Right lobe of liver (tissue), 4 donors: Measurements from ENCODE around the gene FREY1.

Source experiments
- POLR2A ChIP-seq: fragments of 450-650 bp; IDR thresholded peaks from one replicate; pipeline ENCODE4 v1.6.1; 2017; ENCODE audit warnings: antibody characterized with exemption, mild to moderate bottlenecking
- TF ChIP-seq, protein P1 (sequence below), 4 donors: fragments of 200-600 bp in 3 of 4; fragments of 450-650 bp in 1 of 4; IDR thresholded peaks; one replicate each; pipeline versions ENCODE4 v1.5.1 to v1.8.0; 2016 to 2022; ENCODE audit warnings: antibody characterized with exemption in 4 of 4, mild to moderate bottlenecking in 2 of 4
- donor health status: DM: no; HTN: no; CAD: no.
- donor health status: DM: no; HTN: no; CAD: no.
- donor health status: DM: no; HTN: yes; CAD: no.

DNA sequence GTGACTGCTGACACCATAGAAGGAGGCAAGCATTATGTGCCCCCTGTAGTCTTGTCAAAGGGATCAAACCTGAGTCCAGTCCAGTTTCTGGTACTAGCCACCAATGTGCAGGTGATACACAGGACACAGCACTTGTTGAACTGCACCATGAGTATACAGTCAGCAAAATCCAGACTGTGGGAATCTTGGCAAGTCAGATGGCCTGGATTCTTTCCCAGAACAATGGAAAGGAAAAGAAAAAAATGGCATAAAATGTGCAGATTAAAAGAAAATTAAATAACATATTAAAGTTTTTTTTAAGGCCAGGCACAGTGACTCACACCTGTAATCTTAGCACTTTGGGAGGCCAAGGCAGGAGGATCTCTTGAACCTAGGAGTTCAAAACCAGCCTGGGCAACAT, 43.0 kb downstream of the FREY1 start:
- TF ChIP-seq, protein P1, sequence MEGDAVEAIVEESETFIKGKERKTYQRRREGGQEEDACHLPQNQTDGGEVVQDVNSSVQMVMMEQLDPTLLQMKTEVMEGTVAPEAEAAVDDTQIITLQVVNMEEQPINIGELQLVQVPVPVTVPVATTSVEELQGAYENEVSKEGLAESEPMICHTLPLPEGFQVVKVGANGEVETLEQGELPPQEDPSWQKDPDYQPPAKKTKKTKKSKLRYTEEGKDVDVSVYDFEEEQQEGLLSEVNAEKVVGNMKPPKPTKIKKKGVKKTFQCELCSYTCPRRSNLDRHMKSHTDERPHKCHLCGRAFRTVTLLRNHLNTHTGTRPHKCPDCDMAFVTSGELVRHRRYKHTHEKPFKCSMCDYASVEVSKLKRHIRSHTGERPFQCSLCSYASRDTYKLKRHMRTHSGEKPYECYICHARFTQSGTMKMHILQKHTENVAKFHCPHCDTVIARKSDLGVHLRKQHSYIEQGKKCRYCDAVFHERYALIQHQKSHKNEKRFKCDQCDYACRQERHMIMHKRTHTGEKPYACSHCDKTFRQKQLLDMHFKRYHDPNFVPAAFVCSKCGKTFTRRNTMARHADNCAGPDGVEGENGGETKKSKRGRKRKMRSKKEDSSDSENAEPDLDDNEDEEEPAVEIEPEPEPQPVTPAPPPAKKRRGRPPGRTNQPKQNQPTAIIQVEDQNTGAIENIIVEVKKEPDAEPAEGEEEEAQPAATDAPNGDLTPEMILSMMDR (IDR thresholded peaks at IDR 0.05) = no peak
- no peak for TF ChIP-seq POLR2A
